Gastroesophageal sphincter (tissue), 4 donors: Measurements from ENCODE around the gene NEDD4L. TPM values are rescaled to one million over a fixed set of nuclear protein-coding genes. Genes with fewer than 3 reads are reported as not detected.

Experiments
- ATAC-seq: fragments of 150-250 bp; one replicate; pipeline ENCODE4 v1.9.1; 2016; ENCODE audit warnings: mild to moderate bottlenecking, moderate library complexity
- H3K27ac ChIP-seq, 4 donors: fragments of 200-600 bp; sonication (generic) in 3 of 4; 1 replicate in 3 of 4; 2 replicates in 1 of 4; pipeline ENCODE4 v1.5.1; 2016 to 2019
- H3K27me3 ChIP-seq: fragments of 200-600 bp; sonication (generic); one replicate; pipeline ENCODE4 v1.5.1; 2019
- H3K36me3 ChIP-seq, 2 donors: fragments of 200-600 bp; sonication (generic); one replicate each; pipeline ENCODE4 v1.5.1; 2019; ENCODE audit warnings: control low read depth in 1 of 2
- H3K4me1 ChIP-seq, 3 donors: fragments of 200-600 bp; sonication (generic); 1 replicate in 2 of 3; 2 replicates in 1 of 3; pipeline ENCODE4 v1.5.1; 2016 to 2019; ENCODE audit warnings: control low read depth in 2 of 3
- H3K4me3 ChIP-seq, 2 donors: fragments of 200-600 bp; sonication (generic); one replicate each; pipeline ENCODE4 v1.5.1; 2019; ENCODE audit warnings: mild to moderate bottlenecking in 1 of 2, moderate library complexity in 1 of 2
- H3K9me3 ChIP-seq, 3 donors: fragments of 200-600 bp; sonication (generic); one replicate each; pipeline ENCODE4 v1.5.1; 2017 to 2019; ENCODE audit warnings: control low read depth in 2 of 3
- EP300 ChIP-seq: sonication (generic); formaldehyde crosslinking; IDR thresholded peaks from one replicate; pipeline ENCODE4 v1.6.1; 2017; ENCODE audit warnings: antibody characterized with exemption, mild to moderate bottlenecking
- POLR2A ChIP-seq, 2 donors: fragments of 450-650 bp; IDR thresholded peaks; one replicate each; pipeline ENCODE4 v1.6.1; 2017; ENCODE audit warnings: antibody characterized with exemption in 2 of 2, mild to moderate bottlenecking in 2 of 2, moderate library complexity in 1 of 2
- POLR2AphosphoS5 ChIP-seq: sonication (generic); formaldehyde crosslinking; IDR thresholded peaks from one replicate; pipeline ENCODE4 v1.6.1; 2017; ENCODE audit warnings: antibody characterized with exemption
- WGBS, 2 donors: methylation state at CpG; one replicate each; pipeline ENCODE4 v1.1.5; 2018; ENCODE audit warnings: low coverage in 1 of 2; 5-methylcytosine and 5-hydroxymethylcytosine counted together
- total RNA-seq, 4 donors: library from RNA; depleted of rRNA; stranded (reverse); fragments of >200 nt; gene quantifications; one replicate each; pipeline ENCODE4 v1.1.0, GENCODE V29; 2016
- TF ChIP-seq, protein P1 (sequence below), 4 experiments: fragments of 200-600 bp in 2 of 4; fragments of 450-650 bp in 2 of 4; sonication (generic) in 1 of 4; IDR thresholded peaks; one replicate each; pipeline ENCODE4 v1.5.1; 2017 to 2019; ENCODE audit warnings: antibody characterized with exemption in 4 of 4, mild to moderate bottlenecking in 2 of 4, moderate library complexity in 2 of 4

Gene NEDD4L
- total RNA-seq, 4 donors from 2014 or later = 37.0 to 50.9 (median 43.0) TPM

DNA sequence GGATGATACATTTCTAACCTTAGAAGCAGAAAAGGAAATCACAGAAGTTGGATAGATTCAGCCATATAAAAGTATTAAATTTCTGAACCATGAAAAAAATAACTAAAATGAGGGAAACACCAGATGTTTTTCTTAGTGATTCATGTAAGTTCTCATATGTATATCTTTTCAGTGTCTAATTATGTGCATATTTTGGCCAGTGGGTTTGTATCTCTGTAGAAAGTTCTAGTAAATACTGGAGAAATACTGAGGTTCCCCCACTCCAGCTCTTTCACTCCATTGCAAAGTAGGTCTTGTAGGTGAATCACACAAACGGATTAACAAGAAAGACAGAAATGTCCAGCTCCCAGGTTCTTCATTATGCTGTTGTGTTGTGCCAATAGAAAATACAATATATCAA is 222.3 kb downstream of the NEDD4L start:
- H3K27me3 ChIP-seq = no peaks in the 10 kb centered on the region
- H3K4me1 ChIP-seq = peaks cover 0 to 62% (median 0%) of the 10 kb centered on the region in 3 donors
- H3K27ac ChIP-seq = peak overlapping the region in 2 of 4 donors; percentile 7 to 27
- TF ChIP-seq POLR2A (IDR thresholded peaks at IDR 0.05) (no peak), EP300 (no peak)
- TF ChIP-seq, protein P1, sequence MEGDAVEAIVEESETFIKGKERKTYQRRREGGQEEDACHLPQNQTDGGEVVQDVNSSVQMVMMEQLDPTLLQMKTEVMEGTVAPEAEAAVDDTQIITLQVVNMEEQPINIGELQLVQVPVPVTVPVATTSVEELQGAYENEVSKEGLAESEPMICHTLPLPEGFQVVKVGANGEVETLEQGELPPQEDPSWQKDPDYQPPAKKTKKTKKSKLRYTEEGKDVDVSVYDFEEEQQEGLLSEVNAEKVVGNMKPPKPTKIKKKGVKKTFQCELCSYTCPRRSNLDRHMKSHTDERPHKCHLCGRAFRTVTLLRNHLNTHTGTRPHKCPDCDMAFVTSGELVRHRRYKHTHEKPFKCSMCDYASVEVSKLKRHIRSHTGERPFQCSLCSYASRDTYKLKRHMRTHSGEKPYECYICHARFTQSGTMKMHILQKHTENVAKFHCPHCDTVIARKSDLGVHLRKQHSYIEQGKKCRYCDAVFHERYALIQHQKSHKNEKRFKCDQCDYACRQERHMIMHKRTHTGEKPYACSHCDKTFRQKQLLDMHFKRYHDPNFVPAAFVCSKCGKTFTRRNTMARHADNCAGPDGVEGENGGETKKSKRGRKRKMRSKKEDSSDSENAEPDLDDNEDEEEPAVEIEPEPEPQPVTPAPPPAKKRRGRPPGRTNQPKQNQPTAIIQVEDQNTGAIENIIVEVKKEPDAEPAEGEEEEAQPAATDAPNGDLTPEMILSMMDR (IDR thresholded peaks at IDR 0.05) = no peak
- H3K36me3 ChIP-seq = no peaks in the 10 kb centered on the region
- WGBS, 2 donors = 20 to 58% methylated on average over 1 of the region's 1 CpG
- H3K4me3 ChIP-seq = no peak overlapping the region
- no peak for ATAC-seq
- no peaks in the 10 kb centered on the region for H3K9me3 ChIP-seq

DNA sequence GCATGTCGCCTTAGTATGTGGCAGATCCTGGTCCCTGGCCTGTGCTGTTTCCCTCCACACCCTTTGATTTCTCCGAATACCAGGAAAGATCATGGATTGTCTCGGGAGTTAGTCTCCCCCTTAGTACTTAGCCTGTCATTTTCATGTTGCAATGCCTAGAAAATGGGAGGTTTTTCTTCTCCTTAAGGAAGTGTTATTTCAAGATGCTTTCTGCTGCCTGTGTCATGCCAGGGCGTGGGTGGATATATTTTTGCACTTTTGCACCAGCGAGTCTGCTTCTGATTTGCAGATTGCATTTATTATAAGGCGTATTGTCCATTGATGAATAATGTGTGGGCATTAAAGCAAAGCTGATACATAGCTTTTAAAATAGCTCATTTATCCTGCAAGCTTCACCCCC is 223.5 kb downstream of the NEDD4L start:
- TF ChIP-seq POLR2A (IDR thresholded peaks at IDR 0.05) (no peak), POLR2AphosphoS5 (no peak), EP300 (no peak)
- TF ChIP-seq, protein P1 (IDR thresholded peaks at IDR 0.05) = no peak
- WGBS, 2 donors = 80 to 88% methylated on average over 2 to 6 of the region's 6 CpGs

DNA sequence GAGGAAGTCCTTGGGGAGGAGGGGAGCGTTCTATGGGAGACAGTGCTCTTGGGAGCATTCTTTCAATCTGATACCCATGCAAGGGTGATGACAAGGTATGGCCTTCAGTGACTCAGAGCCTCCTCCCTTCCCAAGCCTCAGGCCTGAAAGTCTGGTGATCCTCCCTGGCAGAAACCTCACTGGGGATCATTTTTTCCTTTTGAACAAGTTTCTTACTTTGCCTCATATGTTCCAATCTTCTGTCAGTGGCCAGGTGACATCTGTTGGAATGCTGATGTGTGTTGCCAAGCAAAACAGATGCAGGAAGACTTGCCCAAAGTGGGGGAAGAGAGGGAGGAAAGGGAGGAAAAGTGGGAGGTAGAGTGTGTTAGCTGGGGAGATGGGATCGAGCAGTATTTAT is 224.8 kb downstream of the NEDD4L start:
- no peaks in the 10 kb centered on the region for H3K36me3 ChIP-seq
- TF ChIP-seq, protein P1 (IDR thresholded peaks at IDR 0.05) = no peak
- TF ChIP-seq EP300 = no peak
- TF ChIP-seq POLR2AphosphoS5 = no peak
- TF ChIP-seq POLR2A (IDR thresholded peaks at IDR 0.05) = no peak
- H3K4me3 ChIP-seq = no peak overlapping the region
- 59 to 60% methylated on average over 1 to 2 of the region's 2 CpGs for whole genome bisulfite sequencing, 2 donors
- H3K27ac ChIP-seq = no peak overlapping the region
- H3K27me3 ChIP-seq = no peaks in the 10 kb centered on the region
- H3K4me1 ChIP-seq = peaks cover 0 to 55% (median 0%) of the 10 kb centered on the region in 3 donors
- ATAC-seq = no peak
- no peaks in the 10 kb centered on the region for H3K9me3 ChIP-seq

More for the DNA sequence above, 223.5 kb downstream of the NEDD4L start:
- Histone ChIP-seq H3K9me3 (no peaks in the 10 kb centered on the region), H3K27ac (no peak overlapping the region), H3K36me3 (no peaks in the 10 kb centered on the region), H3K27me3 (no peaks in the 10 kb centered on the region), H3K4me1 (peaks cover 0 to 61% (median 0%) of the 10 kb centered on the region in 3 donors), H3K4me3 (no peak overlapping the region)
- ATAC-seq = no peak

DNA sequence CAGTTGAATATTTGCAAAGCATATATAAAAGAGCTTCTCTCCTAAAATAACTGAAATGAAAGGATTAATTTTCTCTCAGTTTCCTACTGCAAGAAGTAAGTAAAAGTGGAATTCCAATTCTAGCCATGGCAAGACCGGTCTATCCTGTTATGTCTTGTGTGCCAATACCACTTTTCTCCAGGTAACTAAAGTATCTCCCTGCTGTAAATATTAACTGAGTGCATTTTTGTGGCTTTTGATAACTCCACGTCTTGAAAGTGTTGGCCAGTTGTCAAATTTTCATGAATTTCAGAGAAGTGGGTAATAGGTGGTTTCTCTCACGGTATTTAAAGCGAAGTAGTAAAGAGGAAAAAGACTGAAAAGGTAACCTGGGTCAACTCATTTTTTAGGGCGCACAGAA is 225.9 kb downstream of the NEDD4L start:
- H3K9me3 ChIP-seq = no peaks in the 10 kb centered on the region
- H3K4me3 ChIP-seq = no peak overlapping the region
- TF ChIP-seq EP300 (no peak), POLR2AphosphoS5 (no peak), POLR2A (IDR thresholded peaks at IDR 0.05) (no peak)
- TF ChIP-seq, protein P1 (IDR thresholded peaks at IDR 0.05) = no peak
- WGBS, 2 donors = 76 to 85% methylated on average over 4 of the region's 5 CpGs
- no peak overlapping the region for H3K27ac ChIP-seq
- no peaks in the 10 kb centered on the region for H3K27me3 ChIP-seq
- no peaks in the 10 kb centered on the region for H3K36me3 ChIP-seq
- no peak for ATAC-seq
- peaks cover 0 to 46% (median 0%) of the 10 kb centered on the region in 3 donors for H3K4me1 ChIP-seq

DNA sequence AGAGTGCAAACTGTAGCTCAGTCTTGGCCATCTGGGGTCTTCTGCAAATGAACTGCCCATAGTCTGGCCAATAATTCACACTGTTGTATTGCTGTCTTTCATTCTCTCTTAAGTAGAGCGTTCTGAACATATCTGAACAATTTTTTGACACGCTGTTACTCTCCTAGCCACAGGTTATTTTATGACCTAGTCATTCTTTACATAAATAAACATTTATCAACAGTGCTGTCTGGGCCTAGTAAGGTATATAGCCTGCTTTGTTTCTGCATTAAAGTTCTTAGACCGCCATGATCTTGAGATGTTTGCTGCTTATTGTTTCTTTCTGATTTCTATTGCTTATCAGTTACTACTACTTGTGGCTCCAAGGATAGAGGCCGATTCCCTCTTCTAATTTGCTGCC is 226.4 kb downstream of the NEDD4L start:
- Histone ChIP-seq H3K36me3 (no peaks in the 10 kb centered on the region), H3K9me3 (no peaks in the 10 kb centered on the region), H3K27me3 (no peaks in the 10 kb centered on the region), H3K4me1 (peaks cover 0 to 42% (median 0%) of the 10 kb centered on the region in 3 donors), H3K4me3 (no peak overlapping the region), H3K27ac (no peak overlapping the region)
- 93 to 94% methylated on average over 4 of the region's 4 CpGs for WGBS, 2 donors
- TF ChIP-seq POLR2A (IDR thresholded peaks at IDR 0.05) (no peak), POLR2AphosphoS5 (no peak), EP300 (no peak)
- TF ChIP-seq, protein P1 (IDR thresholded peaks at IDR 0.05) = no peak
- no peak for ATAC-seq
